GM12878 (cell line): Measurements from ENCODE around the gene CPA2. TPM values are rescaled to one million over a fixed set of nuclear protein-coding genes. Genes with fewer than 3 reads are reported as not detected.

Experiments used
- ATAC-seq: fragments of 200-7000 bp; cut with Tn5 transposase; 3 replicates; pipeline ENCODE4 v1.9.1; 2020; ENCODE audit warnings: mild to moderate bottlenecking, moderate library complexity
- BruUV-seq: library from RNA; stranded (reverse); fragments of 400-500 nt; replicated peaks from 2 replicates; lab custom pipeline; 2021; lab: Mats Ljungman, UMichigan
- CTCF ChIA-PET: fragments of 300-600 bp; sonication (Branson Sonifier 250); formaldehyde crosslinking; extraction: SDS; loops from one replicate; lab custom pipeline; 2021; ENCODE audit warnings: inconsistent platforms; lab: Yijun Ruan, JAX
- POLR2A ChIA-PET: fragments of 350-600 bp; formaldehyde crosslinking; extraction: SDS; loops from one replicate; lab custom pipeline; 2021; ENCODE audit warnings: inconsistent platforms; lab: Charles Lee
- RAD21 ChIA-PET: fragments of 300-600 bp; sonication (Branson Sonifier 250); formaldehyde crosslinking; loops from one replicate; lab custom pipeline; 2023; ENCODE audit warnings: antibody characterized with exemption; ENCODE audit not compliant: unreplicated experiment; lab: Charles Lee
- SMC1A ChIA-PET: fragments of 300-600 bp; sonication (Branson Sonifier 250); formaldehyde crosslinking; loops from one replicate; lab custom pipeline; 2023; ENCODE audit not compliant: unreplicated experiment, uncharacterized antibody; lab: Charles Lee
- DNase-seq: peaks from one replicate; pipeline ENCODE4 v3.0.0-alpha.2; 2011; ENCODE audit warnings: low read depth, low spot score
- FAIRE-seq: peaks from 3 replicates; lab custom pipeline; 2011; peaks lifted over from hg19 to GRCh38; lab: Jason Lieb, UNC
- H2AFZ ChIP-seq: 2 replicates; pipeline ENCODE4 v1.6.0; 2011; ENCODE audit warnings: low read depth, low read length, control low read depth; ENCODE audit not compliant: control insufficient read depth
- H3K27ac ChIP-seq: 2 replicates; pipeline ENCODE4 v1.5.1; 2011; ENCODE audit warnings: control low read depth; ENCODE audit not compliant: control insufficient read depth, insufficient read depth
- H3K27me3 ChIP-seq, 2 experiments: replicated peaks in 1 of 2; 2 replicates each; pipeline versions ENCODE4 v1.6.0 to v1.6.1; 2011; ENCODE audit warnings: low read length in 1 of 2; ENCODE audit not compliant: control insufficient read depth in 2 of 2, insufficient read depth in 2 of 2
- H3K36me3 ChIP-seq, 2 experiments: 2 replicates each; pipeline ENCODE4 v1.5.1; 2011; ENCODE audit warnings: low read length in 1 of 2; ENCODE audit not compliant: control insufficient read depth in 2 of 2, insufficient read depth in 2 of 2
- H3K4me1 ChIP-seq: 2 replicates; pipeline ENCODE4 v1.6.1; 2011; ENCODE audit warnings: mild to moderate bottlenecking, low read length, moderate library complexity, mixed read lengths; ENCODE audit not compliant: control insufficient read depth, insufficient read depth
- H3K4me2 ChIP-seq: 2 replicates; pipeline ENCODE4 v1.6.0; 2011; ENCODE audit warnings: control low read depth; ENCODE audit not compliant: control insufficient read depth, insufficient read depth
- H3K4me3 ChIP-seq: fragments of 200-600 bp; sonication (generic); 2 replicates; pipeline ENCODE4 v1.5.1; 2016
- H3K79me2 ChIP-seq: 2 replicates; pipeline ENCODE4 v1.6.0; 2011; ENCODE audit warnings: low read length; ENCODE audit not compliant: control insufficient read depth, insufficient read depth
- H3K9ac ChIP-seq: 2 replicates; pipeline ENCODE4 v1.8.0; 2011; ENCODE audit warnings: low read length, control low read depth, mixed read lengths; ENCODE audit not compliant: control insufficient read depth, insufficient read depth
- H3K9me3 ChIP-seq: replicated peaks from 3 replicates; pipeline ENCODE4 v1.5.1; 2011; ENCODE audit warnings: mild to moderate bottlenecking, low read length; ENCODE audit not compliant: control insufficient read depth, insufficient read depth
- H4K20me1 ChIP-seq: 2 replicates; pipeline ENCODE4 v1.6.0; 2011; ENCODE audit not compliant: control insufficient read depth, insufficient read depth
- CBFB ChIP-seq: IDR thresholded peaks from 2 replicates; pipeline ENCODE4 v1.6.1; 2016; ENCODE audit warnings: antibody characterized with exemption, low read depth
- HDAC2 ChIP-seq: fragments of 200-600 bp; sonication (generic); IDR thresholded peaks from 2 replicates; pipeline ENCODE4 v1.6.1; 2017
- IKZF1 ChIP-seq: fragments of 450-650 bp; conservative IDR thresholded peaks from 2 replicates; pipeline ENCODE4 v1.6.1; 2017; ENCODE audit warnings: antibody characterized with exemption, mild to moderate bottlenecking
- IKZF2 ChIP-seq, 2 experiments: fragments of 450-650 bp; IDR thresholded peaks; 2 replicates each; pipeline ENCODE4 v1.6.1; 2017; ENCODE audit warnings: mild to moderate bottlenecking in 2 of 2, moderate library complexity in 2 of 2
- MEF2A ChIP-seq: IDR thresholded peaks from 2 replicates; pipeline ENCODE4 v1.6.1; 2011; ENCODE audit warnings: low read depth, mild to moderate bottlenecking, low read length, moderate library complexity; ENCODE audit not compliant: insufficient read depth
- RUNX3 ChIP-seq: IDR thresholded peaks from 2 replicates; pipeline ENCODE4 v1.6.1; 2012; ENCODE audit warnings: low read length, inconsistent platforms
- SREBF2 ChIP-seq: IDR thresholded peaks from 2 replicates; pipeline ENCODE4 v1.6.1; 2012; ENCODE audit warnings: mild to moderate bottlenecking, low read length
- TBL1XR1 ChIP-seq: IDR thresholded peaks from 2 replicates; pipeline ENCODE4 v1.6.1; 2012; ENCODE audit warnings: low read depth, low read length, improper control_type of control experiment
- ZNF274 ChIP-seq: IDR thresholded peaks from one replicate; pipeline ENCODE4 v1.8.0; 2011; ENCODE audit not compliant: insufficient read length, insufficient read depth
- ZZZ3 ChIP-seq: IDR thresholded peaks from 2 replicates; pipeline ENCODE4 v1.6.1; 2011; ENCODE audit warnings: low read depth; ENCODE audit not compliant: control insufficient read depth, insufficient read length
- WGBS: methylation state at CpG from one replicate; pipeline ENCODE4 v1.1.6; 2016; ENCODE audit warnings: low lambda C conversion rate; ENCODE audit not compliant: insufficient replicate concordance, insufficient coverage; ENCODE audit errors: missing lambda C conversion rate; 5-methylcytosine and 5-hydroxymethylcytosine counted together
- in situ Hi-C: fragments of 300-500 bp; cut with MboI; formaldehyde crosslinking; loops from 9 replicates; pipeline ENCODE4 v1.14.3; 2018; ENCODE audit warnings: mixed read lengths
- intact Hi-C: fragments of 100-400 bp; cut with micrococcal nuclease; formaldehyde crosslinking; loops from one replicate; pipeline ENCODE4 v1.14.2; 2022; ENCODE audit not compliant: unreplicated experiment
- polyA plus RNA-seq, 11 experiments: library from polyadenylated mRNA; depleted of rRNA in 4 of 11; unstranded in 6 of 11; stranded (reverse) in 5 of 11; fragments of >200 nt; fragmentation: Nextera tagmentation in 4 of 11; fragmentation: Illumina TruSeq in 1 of 11; extraction: Ambion mirVana in 4 of 11; extraction: Trizol in 1 of 11; gene quantifications; 1 replicate in 1 of 11; 2 replicates in 10 of 11; pipeline versions ENCODE4 v1.2.1 to v1.2.3, GENCODE V29; 2011 to 2016; ENCODE audit warnings: inconsistent platforms in 2 of 11, missing spikeins in 2 of 11, low read depth in 1 of 11
- total RNA-seq, 4 experiments: library from RNA; depleted of rRNA in 3 of 4; stranded (reverse); fragments of >200 nt in 3 of 4; fragmentation: Illumina TruSeq in 1 of 4; extraction: Trizol in 1 of 4; gene quantifications; 2 replicates each; pipeline versions ENCODE4 v1.2.1 to v1.2.3, GENCODE V29; 2013 to 2021
- TF ChIP-seq, protein P1 (sequence below): IDR thresholded peaks from 2 replicates; pipeline ENCODE4 v1.6.1; 2012; ENCODE audit warnings: low read depth, low read length, improper control_type of control experiment

The CPA2 gene
- total and polyA plus RNA-seq, 10 of the 15 experiments (the other 5 are each of a cell fraction or from before 2014, with no cell fraction given) = 0.04 to 1.9 TPM; not detected in 8

DNA sequence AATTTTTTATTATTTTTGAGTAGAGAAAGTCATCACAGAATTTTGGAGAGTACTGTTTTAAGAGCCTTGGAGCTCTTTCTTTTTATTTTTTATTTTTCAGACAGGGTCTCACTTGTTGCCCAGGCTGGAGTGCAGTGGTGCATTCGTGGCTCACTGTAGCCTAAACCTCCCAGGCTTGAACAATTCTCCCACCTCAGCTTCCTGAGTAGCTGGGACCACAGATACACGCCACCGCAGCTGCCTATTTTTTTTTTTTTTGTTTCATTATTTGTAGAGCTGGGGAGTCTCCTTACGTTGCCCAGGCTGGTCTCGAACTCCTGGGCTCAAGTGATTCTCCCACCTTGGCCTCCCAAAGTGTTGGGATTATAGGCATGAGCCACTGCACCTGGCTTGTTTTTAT, 36.9 kb downstream of the CPA2 start:
- no peak overlapping the region for H3K4me2 ChIP-seq
- 1% methylated on average over 5 of the region's 5 CpGs for WGBS
- POLR2A ChIA-PET = no interaction called here
- TF ChIP-seq ZNF274 (no peak), IKZF1 (no peak), TBL1XR1 (no peak), RUNX3 (peak; percentile 40), HDAC2 (no peak)
- TF ChIP-seq, all 136 proteins: peak for 1
- Histone ChIP-seq H3K4me3 (no peak overlapping the region), H2AFZ (no peak overlapping the region), H3K27ac (no peak overlapping the region), H3K9me3 (no peaks in the 10 kb centered on the region), H3K36me3 (no peaks in the 10 kb centered on the region), H3K79me2 (no peaks in the 10 kb centered on the region), H3K9ac (no peak overlapping the region), H3K27me3 (no peaks in the 10 kb centered on the region), H3K4me1 (no peaks in the 10 kb centered on the region), H4K20me1 (no peaks in the 10 kb centered on the region)
- CTCF ChIA-PET = no interaction called here
- RAD21 ChIA-PET = no interaction called here
- DNase-seq (no peak), FAIRE-seq (no peak), ATAC-seq (no peak)
- intact Hi-C loops (no loop called here), in situ Hi-C loops (no loop called here)
- SMC1A ChIA-PET = interaction anchor here (1.0 kb wide), 1 partner anchor 116 kb away, joined by 3 read pairs; no protein-coding TSS in a partner anchor
- no TSS peak for BruUV-seq

DNA sequence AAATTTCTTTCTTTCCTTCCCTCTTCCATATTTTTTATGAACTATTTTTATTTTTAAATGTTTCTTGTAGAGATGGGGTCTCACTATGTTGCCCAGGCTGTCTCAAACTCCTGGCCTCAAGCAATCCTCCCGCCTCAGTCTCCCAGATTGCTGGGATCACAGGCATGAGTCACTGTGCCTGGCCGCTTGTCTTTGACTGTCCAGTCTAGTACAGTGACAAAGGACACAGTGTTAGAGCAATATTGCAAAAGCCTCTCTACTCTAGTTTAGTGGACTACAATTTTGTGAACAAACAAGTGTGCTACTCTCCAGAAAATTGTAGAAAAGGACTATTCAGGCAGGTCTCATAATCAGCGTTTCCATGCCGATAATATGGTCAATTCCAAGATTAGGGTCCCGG, 37.3 kb downstream of the CPA2 start:
- 87% methylated on average over 5 of the region's 5 CpGs for WGBS
- BruUV-seq = no TSS peak
- FAIRE-seq (no peak), DNase-seq (no peak), ATAC-seq (no peak)
- Histone ChIP-seq H3K4me2 (no peak overlapping the region), H3K79me2 (no peaks in the 10 kb centered on the region), H3K4me3 (no peak overlapping the region), H3K9me3 (no peaks in the 10 kb centered on the region), H3K9ac (no peak overlapping the region), H3K27me3 (no peaks in the 10 kb centered on the region), H3K4me1 (no peaks in the 10 kb centered on the region), H2AFZ (no peak overlapping the region), H3K36me3 (no peaks in the 10 kb centered on the region), H3K27ac (no peak overlapping the region), H4K20me1 (no peaks in the 10 kb centered on the region)
- ChIA-PET CTCF (no interaction called here), SMC1A (interaction anchor here (1.0 kb wide), 1 partner anchor 116 kb away, joined by 3 read pairs; no protein-coding TSS in a partner anchor), POLR2A (interaction anchor here (0.6 kb wide), 1 partner anchor 302 kb away, joined by 10 read pairs; no protein-coding TSS in a partner anchor), RAD21 (no interaction called here)
- TF ChIP-seq SREBF2 (no peak), MEF2A (no peak), IKZF2 (IDR thresholded peaks at IDR 0.05) (no peak), CBFB (no peak), ZZZ3 (no peak)
- TF ChIP-seq, protein P1, sequence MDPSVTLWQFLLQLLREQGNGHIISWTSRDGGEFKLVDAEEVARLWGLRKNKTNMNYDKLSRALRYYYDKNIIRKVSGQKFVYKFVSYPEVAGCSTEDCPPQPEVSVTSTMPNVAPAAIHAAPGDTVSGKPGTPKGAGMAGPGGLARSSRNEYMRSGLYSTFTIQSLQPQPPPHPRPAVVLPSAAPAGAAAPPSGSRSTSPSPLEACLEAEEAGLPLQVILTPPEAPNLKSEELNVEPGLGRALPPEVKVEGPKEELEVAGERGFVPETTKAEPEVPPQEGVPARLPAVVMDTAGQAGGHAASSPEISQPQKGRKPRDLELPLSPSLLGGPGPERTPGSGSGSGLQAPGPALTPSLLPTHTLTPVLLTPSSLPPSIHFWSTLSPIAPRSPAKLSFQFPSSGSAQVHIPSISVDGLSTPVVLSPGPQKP = no peak
- in situ Hi-C loops (no loop called here), intact Hi-C loops (no loop called here)
